ENCODE data around the gene UNC79. TPM values are rescaled to one million over a fixed set of nuclear protein-coding genes. Genes with fewer than 3 reads are reported as not detected.
A peak's percentile ranks its signal among the peaks of the same experiment; 100 is the strongest.
"Not testable (repeated sequence)": the region's sequence is repeated elsewhere in the genome, so short reads cannot be mapped to it uniquely, and the experiment has no call there.

Gene UNC79
- total RNA-seq (under 1 TPM; 0.25 to 0.94 TPM), polyA plus RNA-seq (under 1 TPM; 0.03 to 0.04 TPM)
- long read RNA-seq, donor 1: 0 reads
- long read RNA-seq, donor 2: 0 reads
- long read RNA-seq, donor 3: 0 reads
- long read RNA-seq, donor 4: 0 reads
- long read RNA-seq, donor 5: 0 reads

- H3K9me3 ChIP-seq (ENCODE audit: control insufficient read depth in 4 of 4, insufficient read depth in 3 of 4, low read length in 3 of 4): peaks cover 0 to 7% (median 3%) of the 10 kb centered on the region in 4 donors
- peaks cover 5 to 29% (median 16%) of the 10 kb centered on the region in 3 donors for H3K27me3 ChIP-seq (ENCODE audit: control insufficient read depth in 3 of 3, insufficient read depth in 3 of 3, low read length in 2 of 3)
- peak; percentile 17 to 32 (median 24) for DNase-seq
- H3K36me3 ChIP-seq (ENCODE audit: control insufficient read depth in 4 of 4, insufficient read depth in 4 of 4, low read length in 4 of 4): no peaks in the 10 kb centered on the region
- TF ChIP-seq CTCF (IDR thresholded peaks at IDR 0.05; ENCODE audit: control extremely low read depth, extremely low read depth): no peak
- no peak for ATAC-seq (ENCODE audit: insufficient read depth, low FRiP score)
- 1 to 3% methylated on average over 50 to 51 of the region's 51 CpGs for WGBS, 2 donors
- no peak within 1 kb of the TSS for H3K4me3 ChIP-seq
- peaks cover 0 to 6% (median 0%) of the 10 kb centered on the region in 5 donors for H3K4me1 ChIP-seq (ENCODE audit: control insufficient read depth in 5 of 5, insufficient read depth in 5 of 5, low read length in 5 of 5)
- no peak within 1 kb of the TSS for H3K9ac ChIP-seq (ENCODE audit: insufficient read depth in 1 of 2, low read length in 2 of 2)
- no peak within 1 kb of the TSS for H3K27ac ChIP-seq (ENCODE audit: low read depth in 1 of 2, low read length in 1 of 2)
Measured at GRCh38 chr14:93430315-93431035, at the start of gene UNC79. UNC79 (plus strand) TSS chr14:93430939; CDS start chr14:93431030, 91 bp downstream.

DNA sequence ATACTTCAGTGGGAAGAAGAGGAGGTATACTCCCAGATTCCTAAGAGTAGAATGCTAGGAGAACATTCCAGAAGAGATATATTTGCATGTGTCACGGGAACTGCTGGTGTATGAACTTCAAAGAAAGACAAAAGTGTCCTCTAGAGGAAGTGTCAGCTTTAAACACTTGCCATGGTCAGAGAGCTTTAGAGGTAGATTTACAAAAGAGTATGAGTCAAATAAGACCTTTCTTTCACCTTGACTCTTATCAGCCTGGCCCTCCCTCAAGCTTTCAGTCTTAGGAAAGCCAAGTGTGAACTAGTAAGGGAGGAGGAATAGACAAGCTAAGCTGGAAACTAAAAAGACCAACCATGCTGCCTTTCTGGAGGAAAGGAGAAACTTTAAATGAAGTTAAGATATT lies 49.1 kb upstream of the UNC79 start:
- 33 to 77% methylated on average over 1 of the region's 1 CpG for WGBS, 2 donors
- TF ChIP-seq CTCF (IDR thresholded peaks at IDR 0.05; ENCODE audit: control extremely low read depth, extremely low read depth): no peak
- H3K27me3 ChIP-seq (ENCODE audit: control insufficient read depth in 3 of 3, insufficient read depth in 3 of 3, low read length in 2 of 3): no peaks in the 10 kb centered on the region
- no peak for ATAC-seq (ENCODE audit: insufficient read depth, low FRiP score)
- no peak overlapping the region for H3K27ac ChIP-seq (ENCODE audit: low read depth in 1 of 2, low read length in 1 of 2)
- no peak overlapping the region for H3K4me3 ChIP-seq
- H3K9me3 ChIP-seq (ENCODE audit: control insufficient read depth in 4 of 4, insufficient read depth in 3 of 4, low read length in 3 of 4): no peaks in the 10 kb centered on the region
- H3K36me3 ChIP-seq (ENCODE audit: control insufficient read depth in 4 of 4, insufficient read depth in 4 of 4, low read length in 4 of 4): no peaks in the 10 kb centered on the region
- no peak overlapping the region for H3K9ac ChIP-seq (ENCODE audit: insufficient read depth in 1 of 2, low read length in 2 of 2)
- DNase-seq: no peak
- no peaks in the 10 kb centered on the region for H3K4me1 ChIP-seq (ENCODE audit: control insufficient read depth in 5 of 5, insufficient read depth in 5 of 5, low read length in 5 of 5)

DNA sequence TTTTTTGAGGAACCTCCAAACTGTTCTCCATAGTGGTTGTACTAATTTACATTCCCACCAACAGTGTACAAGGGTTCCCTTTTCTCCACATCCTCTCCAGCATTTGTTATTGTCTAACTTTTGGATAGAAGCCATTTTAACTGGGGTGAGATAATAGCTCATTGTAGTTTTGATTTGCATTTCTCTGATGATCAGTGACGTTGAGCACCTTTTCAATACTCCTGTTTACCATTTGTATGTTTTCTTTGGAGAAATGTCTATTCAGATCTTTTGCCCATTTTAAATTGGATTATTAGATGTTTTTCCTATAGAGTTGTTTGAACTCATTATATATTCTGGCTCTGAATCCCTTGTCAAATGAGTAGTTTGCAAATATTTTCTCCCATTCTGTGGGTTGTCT lies 46.5 kb upstream of the UNC79 start:
- H3K36me3 ChIP-seq (ENCODE audit: control insufficient read depth in 4 of 4, insufficient read depth in 4 of 4, low read length in 4 of 4); ATAC-seq (ENCODE audit: insufficient read depth, low FRiP score); H3K27me3 ChIP-seq (ENCODE audit: control insufficient read depth in 3 of 3, insufficient read depth in 3 of 3, low read length in 2 of 3); DNase-seq; H3K27ac ChIP-seq (ENCODE audit: low read depth in 1 of 2, low read length in 1 of 2); H3K9me3 ChIP-seq (ENCODE audit: control insufficient read depth in 4 of 4, insufficient read depth in 3 of 4, low read length in 3 of 4); H3K9ac ChIP-seq (ENCODE audit: insufficient read depth in 1 of 2, low read length in 2 of 2); H3K4me3 ChIP-seq; H3K4me1 ChIP-seq (ENCODE audit: control insufficient read depth in 5 of 5, insufficient read depth in 5 of 5, low read length in 5 of 5): not testable (repeated sequence)
- WGBS, 2 donors: 59 to 83% methylated on average over 1 of the region's 1 CpG

DNA sequence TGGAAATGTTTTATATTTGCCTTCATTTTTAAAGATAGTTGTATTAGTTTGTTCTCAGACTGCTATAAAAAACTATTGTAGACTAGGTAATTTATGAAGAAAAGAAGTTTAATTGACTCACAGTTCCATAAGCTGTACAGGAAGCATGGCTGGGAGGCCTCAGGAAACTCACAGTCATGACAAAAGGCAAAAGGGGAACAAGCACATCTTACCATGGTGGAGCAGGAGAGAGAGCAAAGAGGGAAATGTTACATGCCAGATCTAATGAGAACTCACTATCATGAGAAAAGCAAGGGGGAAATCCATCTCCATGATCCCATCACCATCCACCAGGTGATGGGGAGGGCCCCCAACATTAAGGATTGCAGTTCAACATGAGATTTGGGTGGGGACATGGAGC lies 35.5 kb upstream of the UNC79 start:
- TF ChIP-seq CTCF (IDR thresholded peaks at IDR 0.05; ENCODE audit: control extremely low read depth, extremely low read depth): no peak
- H3K9me3 ChIP-seq (ENCODE audit: control insufficient read depth in 4 of 4, insufficient read depth in 3 of 4, low read length in 3 of 4): peaks cover 0 to 2% (median 0%) of the 10 kb centered on the region in 4 donors
- H3K4me3 ChIP-seq: no peak overlapping the region
- no peaks in the 10 kb centered on the region for H3K4me1 ChIP-seq (ENCODE audit: control insufficient read depth in 5 of 5, insufficient read depth in 5 of 5, low read length in 5 of 5)
- DNase-seq (no peak), ATAC-seq (ENCODE audit: insufficient read depth, low FRiP score) (no peak)
- no peak overlapping the region for H3K27ac ChIP-seq (ENCODE audit: low read depth in 1 of 2, low read length in 1 of 2)
- H3K27me3 ChIP-seq (ENCODE audit: control insufficient read depth in 3 of 3, insufficient read depth in 3 of 3, low read length in 2 of 3): peaks cover 0 to 3% (median 0%) of the 10 kb centered on the region in 3 donors
- H3K9ac ChIP-seq (ENCODE audit: insufficient read depth in 1 of 2, low read length in 2 of 2): no peak overlapping the region
- no peaks in the 10 kb centered on the region for H3K36me3 ChIP-seq (ENCODE audit: control insufficient read depth in 4 of 4, insufficient read depth in 4 of 4, low read length in 4 of 4)

Data from lung (tissue), 16 donors.